HG03103 (cell line): ENCODE results near the gene OR4D11.
"Not testable (repeated sequence)": the region's sequence is repeated elsewhere in the genome, so short reads cannot be mapped to it uniquely, and the experiment has no call there.

ENCODE experiments used
- ATAC-seq: cut with Tn5 transposase; IDR thresholded peaks from one replicate; pipeline ENCODE4 v1.9.1; 2021; ENCODE audit warnings: low read depth; ENCODE audit not compliant: unreplicated experiment

Gene OR4D11

DNA sequence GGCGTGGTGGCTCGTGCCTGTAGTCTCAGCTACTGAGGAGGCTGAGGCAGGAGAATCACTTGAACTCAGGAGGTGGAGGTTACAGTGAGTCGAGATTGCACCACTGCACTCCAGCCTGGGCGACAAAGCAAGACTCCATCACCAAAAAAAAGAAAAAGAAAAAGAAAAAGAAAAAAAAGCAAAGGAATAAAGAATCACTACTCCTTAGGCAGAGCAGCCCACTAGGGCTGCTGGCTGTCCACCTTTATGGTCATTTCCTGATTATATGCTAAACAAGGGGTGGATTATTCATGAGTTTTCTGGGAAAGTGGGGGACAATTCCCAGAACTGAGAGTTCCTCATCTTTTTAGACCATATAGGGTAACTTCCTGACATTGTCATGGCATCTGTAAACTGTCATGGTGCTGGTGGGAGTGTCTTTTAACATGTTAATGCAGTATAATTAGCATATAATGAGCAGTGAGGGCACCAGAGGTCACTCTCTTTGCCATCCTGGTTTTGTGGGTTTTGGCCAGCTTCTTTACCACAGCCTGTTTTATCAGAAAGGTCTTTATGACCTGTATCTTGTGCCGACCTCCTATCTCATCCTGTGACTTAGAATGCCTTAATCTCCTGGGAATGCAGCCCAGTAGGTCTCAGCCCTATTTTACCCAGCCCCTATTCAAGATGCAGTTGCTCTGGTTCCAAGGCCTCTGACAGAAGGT, 44.4 kb downstream of the OR4D11 start:
- not testable (repeated sequence) for ATAC-seq

DNA sequence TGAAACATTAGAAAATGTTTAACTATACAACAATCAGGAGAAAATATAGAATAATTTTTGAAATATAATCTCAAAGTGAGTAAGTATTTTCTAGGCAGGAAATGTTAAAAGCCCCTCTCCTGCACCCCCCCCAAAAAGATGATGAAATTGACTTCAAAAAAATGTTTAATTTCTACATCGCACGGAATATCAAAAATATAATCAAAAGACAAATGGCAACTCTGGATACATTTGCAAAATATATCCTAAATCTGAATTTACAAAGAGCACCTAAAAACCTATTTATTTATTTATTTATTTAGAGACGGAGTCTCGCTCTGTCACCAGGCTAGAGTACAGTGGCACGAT, 44.9 kb downstream of the OR4D11 start:
- ATAC-seq, result no peak

DNA sequence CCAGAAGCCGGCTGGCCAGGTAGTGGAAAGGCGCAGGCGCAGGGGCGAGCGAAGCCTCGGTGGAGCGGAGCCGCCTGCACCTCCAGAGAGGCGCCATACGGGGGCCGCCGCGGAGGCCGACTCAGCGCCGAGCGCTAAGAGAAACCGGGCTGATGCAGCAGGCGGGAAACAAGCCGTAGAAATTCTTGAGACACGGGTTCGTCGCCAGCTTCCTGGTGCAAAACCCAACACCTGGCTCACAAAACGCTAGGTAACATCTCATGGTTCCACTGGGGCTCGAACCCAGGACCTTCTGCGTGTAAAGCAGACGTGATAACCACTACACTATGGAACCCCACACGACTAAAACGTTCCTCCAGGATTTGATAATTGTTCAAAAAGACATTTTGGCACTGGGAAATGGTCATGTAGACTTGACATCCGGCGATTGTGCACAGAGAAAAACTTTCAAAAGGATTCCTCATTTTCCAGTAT, 47.0 kb downstream of the OR4D11 start:
- ATAC-seq, result peak; percentile 88

DNA sequence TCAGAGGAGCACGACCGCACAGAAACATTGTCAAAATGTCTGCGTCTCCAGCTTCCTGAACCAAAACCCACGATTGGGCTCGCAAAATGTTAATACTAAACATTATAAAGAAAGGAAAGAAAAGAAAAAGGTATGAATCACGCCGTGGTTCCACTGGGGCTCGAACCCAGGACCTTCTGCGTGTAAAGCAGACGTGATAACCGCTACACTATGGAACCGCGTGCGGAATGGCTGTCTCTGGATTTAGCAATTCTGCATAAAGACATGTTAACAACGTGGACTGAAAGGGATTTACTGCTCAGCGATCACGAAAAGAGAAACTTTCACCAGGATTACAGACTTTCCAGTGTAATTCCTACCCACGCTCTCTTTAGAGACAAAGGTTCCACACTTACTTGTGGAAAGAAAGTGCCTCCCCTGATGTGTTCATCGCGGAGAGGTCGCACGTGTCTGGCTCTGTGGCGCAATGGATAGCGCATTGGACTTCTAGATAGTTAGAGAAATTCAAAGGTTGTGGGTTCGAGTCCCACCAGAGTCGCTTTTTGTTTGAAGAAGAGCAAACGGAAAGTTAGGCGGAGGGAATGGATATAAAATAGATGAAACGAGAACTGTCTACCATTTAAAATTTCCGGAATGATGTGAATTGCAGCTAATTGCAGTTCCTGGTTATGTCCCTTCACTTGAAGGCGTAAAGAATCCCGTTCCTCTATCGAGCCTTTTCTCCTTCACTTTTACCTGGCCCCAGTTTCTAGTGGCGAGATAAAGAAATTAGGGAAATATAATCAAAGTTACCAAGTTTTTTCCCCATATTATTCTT, 47.7 kb downstream of the OR4D11 start:
- ATAC-seq, result peak; percentile 22

DNA sequence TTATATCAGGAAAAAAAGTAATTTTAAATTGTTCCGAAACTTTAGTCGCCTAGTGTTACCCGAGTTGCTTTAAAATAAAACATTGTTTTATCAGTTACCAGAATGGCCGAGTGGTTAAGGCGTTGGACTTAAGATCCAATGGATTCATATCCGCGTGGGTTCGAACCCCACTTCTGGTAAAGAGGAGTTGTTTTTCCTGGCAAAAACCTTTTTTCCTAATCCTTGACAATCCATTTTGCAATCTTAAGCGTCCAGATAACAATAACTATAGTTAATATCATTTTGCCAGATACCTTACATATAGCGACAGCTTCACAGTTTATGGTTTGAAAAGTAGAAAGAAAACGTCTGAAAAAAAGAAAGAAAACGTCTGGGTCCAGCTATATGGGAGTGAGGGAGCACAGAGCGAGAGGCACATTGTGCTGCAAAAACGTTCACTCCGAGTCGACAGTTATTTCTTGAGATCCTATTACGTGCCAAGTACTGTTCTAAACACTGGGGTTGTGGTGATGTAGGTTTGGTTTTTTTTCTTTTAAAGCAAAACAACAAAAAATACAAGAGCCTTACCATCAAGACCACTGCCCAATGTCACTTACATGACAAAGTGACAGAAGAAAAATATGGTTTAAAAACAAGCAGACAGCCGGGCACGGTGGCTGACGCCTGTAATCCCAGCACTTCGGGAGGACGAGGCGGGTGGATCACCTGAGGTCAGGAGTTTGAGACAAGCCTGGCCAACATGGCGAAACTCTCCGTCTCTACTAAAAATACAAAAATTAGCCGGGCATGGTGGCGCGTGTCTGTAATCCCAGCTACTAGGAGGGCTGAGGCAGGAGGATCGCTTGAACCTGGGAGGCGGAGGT, 48.5 kb downstream of the OR4D11 start:
- no peak for ATAC-seq

DNA sequence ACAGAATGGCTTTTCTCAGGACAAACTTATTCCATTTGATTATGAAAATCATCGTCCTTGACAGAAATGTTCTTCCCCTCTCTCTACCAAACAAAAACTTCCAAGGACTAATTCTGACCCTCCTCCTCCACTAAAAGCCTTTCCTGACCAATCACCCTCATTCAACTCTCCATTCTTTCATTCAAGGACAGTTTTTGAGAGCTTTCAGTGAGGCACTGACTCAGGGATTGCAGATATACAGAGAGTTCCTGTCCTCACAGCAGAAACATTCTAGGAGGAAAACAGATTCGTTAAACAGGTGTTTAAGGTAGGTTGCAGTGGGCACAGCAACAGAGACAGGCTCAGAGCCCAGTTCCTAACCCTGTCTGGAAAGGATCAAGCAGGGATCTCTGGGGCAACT, 49.5 kb downstream of the OR4D11 start:
- ATAC-seq, result no peak

DNA sequence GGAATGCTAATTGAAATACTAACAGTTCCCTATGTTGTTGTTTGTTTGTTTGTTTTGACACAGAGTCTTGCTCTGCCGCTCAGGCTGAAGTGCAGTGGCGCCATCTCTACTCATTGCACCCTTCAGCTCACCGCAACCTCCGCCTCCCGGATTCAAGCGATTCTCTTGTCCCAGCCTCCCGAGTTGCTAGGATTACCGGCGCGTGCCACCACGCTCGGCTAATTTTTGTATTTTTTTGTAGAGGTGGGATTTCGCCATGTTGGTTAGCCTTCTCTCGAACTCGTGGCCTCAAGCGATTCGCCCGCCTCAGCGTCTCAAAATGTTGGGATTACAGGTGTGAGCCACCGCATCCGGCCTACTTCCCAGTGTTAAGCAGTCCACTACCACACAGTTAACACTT, 49.9 kb downstream of the OR4D11 start:
- no peak for ATAC-seq
